IPS-15b (cell line): ENCODE results near the gene PGK1.
"Not testable (repeated sequence)": the region's sequence is repeated elsewhere in the genome, so short reads cannot be mapped to it uniquely, and the experiment has no call there.

ENCODE experiments used
- H3K27me3 ChIP-seq: one replicate; pipeline ENCODE4 v1.6.1; 2013; ENCODE audit warnings: low read length; ENCODE audit not compliant: control insufficient read depth, insufficient read depth
- H3K36me3 ChIP-seq: one replicate; pipeline ENCODE4 v1.6.1; 2013; ENCODE audit warnings: low read length; ENCODE audit not compliant: control insufficient read depth, insufficient read depth
- H3K4me1 ChIP-seq: one replicate; pipeline ENCODE4 v1.6.1; 2013; ENCODE audit warnings: mild to moderate bottlenecking, low read length; ENCODE audit not compliant: control insufficient read depth, insufficient read depth
- H3K4me3 ChIP-seq: one replicate; pipeline ENCODE4 v1.5.1; 2013; ENCODE audit warnings: low read depth, low read length
- H3K9ac ChIP-seq: one replicate; pipeline ENCODE4 v1.6.1; 2013; ENCODE audit warnings: low read depth, mild to moderate bottlenecking, low read length
- H3K9me3 ChIP-seq: one replicate; pipeline ENCODE4 v1.6.1; 2013; ENCODE audit warnings: mild to moderate bottlenecking, low read length; ENCODE audit not compliant: control insufficient read depth, insufficient read depth

PGK1 gene

GRCh38 chrX:78119521-78120227 is 15.6 kb downstream of the PGK1 start:
- Histone ChIP-seq H3K36me3 (peaks cover 24% of the 10 kb centered on the region), H3K27me3 (no peaks in the 10 kb centered on the region), H3K9me3 (no peaks in the 10 kb centered on the region), H3K4me3 (no peak overlapping the region), H3K9ac (no peak overlapping the region), H3K4me1 (no peaks in the 10 kb centered on the region)

- H3K4me3 ChIP-seq, result no peak overlapping the region
- no peak overlapping the region for H3K9ac ChIP-seq
- no peaks in the 10 kb centered on the region for H3K9me3 ChIP-seq
- H3K4me1 ChIP-seq, result no peaks in the 10 kb centered on the region
- H3K36me3 ChIP-seq, result peaks cover 22% of the 10 kb centered on the region
- H3K27me3 ChIP-seq, result no peaks in the 10 kb centered on the region
Measured at GRCh38 chrX:78123190-78123589, 19.1 kb downstream of the PGK1 start.

- Histone ChIP-seq H3K27me3 (no peaks in the 10 kb centered on the region), H3K4me3 (no peak overlapping the region), H3K9me3 (no peaks in the 10 kb centered on the region), H3K36me3 (peaks cover 22% of the 10 kb centered on the region), H3K9ac (no peak overlapping the region), H3K4me1 (no peaks in the 10 kb centered on the region)
Measured at GRCh38 chrX:78124307-78124706, 20.3 kb downstream of the PGK1 start.

GRCh38 chrX:78125148-78125547 is 21.1 kb downstream of the PGK1 start:
- Histone ChIP-seq H3K9me3 (peaks cover under 1% of the 10 kb centered on the region), H3K4me3 (no peak overlapping the region), H3K27me3 (no peaks in the 10 kb centered on the region), H3K36me3 (peaks cover 22% of the 10 kb centered on the region), H3K4me1 (no peaks in the 10 kb centered on the region), H3K9ac (no peak overlapping the region)

- not testable (repeated sequence) for H3K4me1 ChIP-seq, H3K9ac ChIP-seq, H3K27me3 ChIP-seq, H3K4me3 ChIP-seq, H3K9me3 ChIP-seq
- peaks cover 22% of the 10 kb centered on the region for H3K36me3 ChIP-seq
Measured at GRCh38 chrX:78125781-78126180, 21.7 kb downstream of the PGK1 start.

- Histone ChIP-seq H3K9ac (no peak overlapping the region), H3K4me1 (no peaks in the 10 kb centered on the region), H3K27me3 (no peaks in the 10 kb centered on the region), H3K4me3 (no peak overlapping the region), H3K9me3 (peaks cover 4% of the 10 kb centered on the region), H3K36me3 (peaks cover 14% of the 10 kb centered on the region)
Measured at GRCh38 chrX:78129714-78130113, 25.7 kb downstream of the PGK1 start.

GRCh38 chrX:78130396-78130795 is 26.3 kb downstream of the PGK1 start:
- H3K9me3 ChIP-seq, result peaks cover 4% of the 10 kb centered on the region
- H3K4me1 ChIP-seq, result no peaks in the 10 kb centered on the region
- H3K36me3 ChIP-seq, result peaks cover 7% of the 10 kb centered on the region
- no peak overlapping the region for H3K9ac ChIP-seq
- H3K27me3 ChIP-seq, result no peaks in the 10 kb centered on the region
- H3K4me3 ChIP-seq, result no peak overlapping the region

- Histone ChIP-seq H3K36me3 (peaks cover under 1% of the 10 kb centered on the region), H3K9me3 (peaks cover 4% of the 10 kb centered on the region), H3K9ac (no peak overlapping the region), H3K27me3 (no peaks in the 10 kb centered on the region), H3K4me1 (no peaks in the 10 kb centered on the region), H3K4me3 (no peak overlapping the region)
Measured at GRCh38 chrX:78131117-78131516, 27.1 kb downstream of the PGK1 start.

- Histone ChIP-seq H3K36me3 (no peaks in the 10 kb centered on the region), H3K9me3 (peaks cover 4% of the 10 kb centered on the region), H3K27me3 (no peaks in the 10 kb centered on the region), H3K9ac (no peak overlapping the region), H3K4me3 (no peak overlapping the region), H3K4me1 (no peaks in the 10 kb centered on the region)
Measured at GRCh38 chrX:78133238-78133960, 29.4 kb downstream of the PGK1 start.

- no peaks in the 10 kb centered on the region for H3K9me3 ChIP-seq
- H3K36me3 ChIP-seq, result no peaks in the 10 kb centered on the region
- H3K27me3 ChIP-seq, result no peaks in the 10 kb centered on the region
- H3K4me1 ChIP-seq, result no peaks in the 10 kb centered on the region
- H3K9ac ChIP-seq, result peak within 1 kb of the TSS; percentile 79
- peak within 1 kb of the TSS; percentile 77 for H3K4me3 ChIP-seq
Measured at GRCh38 chrX:78139160-78140123, 35.4 kb downstream of the PGK1 start, which contains the start of gene TAF9B. TAF9B (minus strand) TSS chrX:78139650; CDS start chrX:78139611, 39 bp downstream.

GRCh38 chrX:78140206-78140605 is 36.2 kb downstream of the PGK1 start:
- H3K9ac ChIP-seq, result no peak overlapping the region
- H3K4me3 ChIP-seq, result no peak overlapping the region
- H3K27me3 ChIP-seq, result no peaks in the 10 kb centered on the region
- no peaks in the 10 kb centered on the region for H3K4me1 ChIP-seq
- no peaks in the 10 kb centered on the region for H3K9me3 ChIP-seq
- H3K36me3 ChIP-seq, result no peaks in the 10 kb centered on the region
